ENCODE measurements around the gene NEK4. TPM values are rescaled to one million over a fixed set of nuclear protein-coding genes. Genes with fewer than 3 reads are reported as not detected.
"Not testable (repeated sequence)": the region's sequence is repeated elsewhere in the genome, so short reads cannot be mapped to it uniquely, and the experiment has no call there.

Gene NEK4
- total RNA-seq, 1 donor from 2014 or later: 21.1 TPM

GRCh38 chr3:52731590-52731989 lies 39.1 kb downstream of the NEK4 start:
- no peak for DNase-seq

GRCh38 chr3:52730681-52731080 lies 40.1 kb downstream of the NEK4 start:
- no peak for DNase-seq

DNA sequence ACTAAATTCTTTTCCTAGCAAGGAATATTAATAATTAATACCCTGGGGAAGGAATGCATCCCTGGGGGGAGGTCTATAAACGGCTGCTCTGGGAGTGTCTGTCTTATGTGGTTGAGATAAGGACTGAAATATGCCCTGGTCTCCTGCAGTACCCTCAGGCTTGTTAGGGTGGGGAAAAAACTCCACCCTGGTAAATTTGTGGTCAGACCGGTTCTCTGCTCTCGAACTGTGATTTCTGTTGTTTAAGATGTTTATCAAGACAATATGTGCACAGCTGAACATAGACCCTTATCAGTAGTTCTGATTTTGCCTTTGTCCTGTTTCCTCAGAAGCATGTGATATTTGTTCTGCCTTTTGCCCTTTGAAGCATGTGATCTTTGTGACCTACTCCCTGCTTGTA lies 42.0 kb downstream of the NEK4 start:
- not testable (repeated sequence) for DNase-seq

GRCh38 chr3:52724511-52724910 lies 46.2 kb downstream of the NEK4 start:
- DNase-seq: no peak

DNA sequence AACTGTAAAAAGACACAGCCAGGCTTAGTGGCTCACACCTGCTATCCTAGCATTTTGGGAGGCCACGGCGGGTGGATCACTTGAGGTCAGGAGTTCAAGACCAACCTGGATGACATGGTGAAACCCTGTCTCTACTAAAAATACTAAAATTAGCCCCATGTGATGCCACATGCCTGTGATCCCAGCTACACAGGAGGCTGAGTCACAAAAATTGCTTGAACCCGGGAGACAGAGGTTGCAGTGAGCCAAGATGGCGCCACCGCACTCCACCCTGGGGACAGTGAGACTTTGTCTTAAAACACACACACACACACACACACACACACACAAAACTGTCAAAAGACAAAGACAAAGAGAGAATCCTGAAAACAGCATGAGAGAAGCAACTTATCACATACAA lies 46.8 kb downstream of the NEK4 start:
- DNase-seq: no peak

DNA sequence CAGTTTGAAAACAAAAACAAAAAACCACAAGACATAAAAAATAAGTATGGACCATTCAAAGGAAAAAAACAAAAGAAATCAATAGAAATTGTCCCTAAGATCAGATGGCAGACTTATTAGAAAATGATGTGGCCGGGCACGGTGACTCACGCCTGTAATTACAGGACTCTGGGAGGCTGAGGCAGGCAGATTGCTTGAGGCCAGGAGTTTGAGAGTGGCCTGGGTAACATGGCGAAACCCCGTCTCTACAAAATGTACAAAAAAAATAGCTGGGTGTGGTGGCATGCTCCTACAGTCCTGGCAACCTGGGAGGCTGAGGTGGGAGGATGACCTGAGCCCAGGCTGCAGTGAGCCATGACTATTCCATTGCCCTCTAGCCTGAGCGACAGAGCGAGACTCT lies 48.2 kb downstream of the NEK4 start:
- no peak for DNase-seq

DNA sequence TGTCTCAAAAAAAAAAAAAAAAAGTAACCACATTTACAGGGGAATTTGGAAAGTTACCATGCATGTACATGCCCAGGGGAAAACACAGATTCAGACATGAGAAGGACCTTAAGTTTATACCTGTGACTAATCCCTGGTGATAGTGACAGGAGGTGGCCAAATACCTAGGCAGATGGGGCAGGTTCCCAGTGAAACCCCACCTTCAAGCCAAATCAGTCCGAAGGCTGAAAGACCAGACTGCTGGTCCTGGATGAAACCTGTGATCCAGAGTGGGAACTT lies 49.1 kb downstream of the NEK4 start:
- DNase-seq: no peak

DNA sequence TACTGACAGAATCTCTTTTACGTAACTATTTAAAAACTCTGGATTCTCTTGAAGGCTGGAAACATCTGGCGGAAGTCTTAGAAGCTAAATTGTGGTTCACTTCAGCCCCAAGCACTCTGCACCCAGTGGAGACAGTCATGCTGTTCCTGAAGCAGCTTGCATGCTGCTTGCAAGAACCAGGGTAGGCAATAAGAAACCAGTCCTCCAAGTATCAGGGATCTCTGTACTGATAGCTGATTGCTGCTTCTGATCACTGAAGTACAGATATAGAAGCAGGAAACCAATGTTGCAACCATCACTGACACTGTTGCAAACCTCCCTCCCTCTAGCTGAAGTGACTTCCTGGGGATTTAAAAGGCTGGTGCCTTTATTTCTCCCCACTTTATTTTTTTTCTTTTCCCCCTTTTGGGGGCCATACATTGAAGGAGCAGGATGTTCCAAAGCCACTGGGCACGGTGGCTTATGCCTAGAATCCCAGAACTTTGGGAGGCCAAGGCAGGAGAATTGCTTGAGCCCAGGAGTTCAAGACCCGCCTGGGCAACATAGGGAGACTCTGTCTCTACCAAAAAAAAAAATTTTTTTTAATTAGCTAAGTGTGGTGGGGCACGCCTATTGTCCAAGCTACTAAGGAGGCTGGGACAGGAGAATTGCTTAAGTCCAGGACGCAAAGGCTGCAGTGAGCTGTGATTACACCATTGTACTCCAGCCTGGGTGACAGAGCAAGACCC lies 49.6 kb downstream of the NEK4 start:
- DNase-seq: no peak

DNA sequence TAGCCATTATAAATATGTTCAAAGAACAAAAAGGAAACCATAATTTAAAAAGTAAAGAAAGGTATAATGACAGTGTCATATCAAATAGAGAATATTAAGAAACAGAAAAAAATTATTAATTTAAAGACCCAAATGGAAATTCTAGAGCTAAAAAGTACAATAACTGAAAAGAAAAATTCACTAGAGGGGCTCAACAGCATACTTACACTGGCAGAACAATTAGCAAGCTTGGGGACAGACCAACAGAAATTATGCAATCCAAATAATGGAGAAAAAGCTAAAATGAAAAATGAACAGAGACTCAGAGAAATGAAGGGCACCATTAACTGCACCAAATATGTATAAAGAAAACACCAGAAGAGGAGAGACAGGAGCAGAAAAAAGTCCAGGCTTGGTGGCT lies 51.1 kb downstream of the NEK4 start:
- no peak for DNase-seq

DNA sequence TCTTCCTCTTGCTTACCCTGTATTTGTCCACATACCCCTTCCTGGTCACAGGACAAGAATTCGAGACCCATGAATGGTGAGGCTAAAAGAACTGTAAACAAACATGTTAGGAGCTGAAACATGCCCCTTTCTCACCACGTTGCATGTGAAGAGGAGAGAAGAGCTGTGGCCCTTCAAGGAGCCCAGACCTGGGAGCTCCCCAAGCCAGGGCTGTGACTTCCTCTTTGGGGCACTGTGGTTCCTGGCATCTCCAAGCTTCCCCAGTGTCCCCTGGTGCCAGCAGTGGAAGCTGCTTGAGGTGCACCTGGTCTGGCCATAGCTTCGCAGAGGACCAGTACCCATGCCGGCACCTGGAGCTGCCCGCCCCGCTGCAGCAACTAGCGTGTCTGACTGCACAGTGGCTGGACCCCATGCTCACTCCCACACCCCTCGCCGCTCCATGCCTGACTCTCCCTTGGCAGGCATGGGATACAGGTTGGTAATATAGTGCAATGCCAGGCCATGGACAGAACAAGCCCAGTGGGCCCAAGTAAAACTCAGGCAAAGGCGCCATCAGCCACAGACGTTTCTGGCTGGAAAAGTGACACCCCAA lies 54.9 kb downstream of the NEK4 start:
- no peak for DNase-seq

DNA sequence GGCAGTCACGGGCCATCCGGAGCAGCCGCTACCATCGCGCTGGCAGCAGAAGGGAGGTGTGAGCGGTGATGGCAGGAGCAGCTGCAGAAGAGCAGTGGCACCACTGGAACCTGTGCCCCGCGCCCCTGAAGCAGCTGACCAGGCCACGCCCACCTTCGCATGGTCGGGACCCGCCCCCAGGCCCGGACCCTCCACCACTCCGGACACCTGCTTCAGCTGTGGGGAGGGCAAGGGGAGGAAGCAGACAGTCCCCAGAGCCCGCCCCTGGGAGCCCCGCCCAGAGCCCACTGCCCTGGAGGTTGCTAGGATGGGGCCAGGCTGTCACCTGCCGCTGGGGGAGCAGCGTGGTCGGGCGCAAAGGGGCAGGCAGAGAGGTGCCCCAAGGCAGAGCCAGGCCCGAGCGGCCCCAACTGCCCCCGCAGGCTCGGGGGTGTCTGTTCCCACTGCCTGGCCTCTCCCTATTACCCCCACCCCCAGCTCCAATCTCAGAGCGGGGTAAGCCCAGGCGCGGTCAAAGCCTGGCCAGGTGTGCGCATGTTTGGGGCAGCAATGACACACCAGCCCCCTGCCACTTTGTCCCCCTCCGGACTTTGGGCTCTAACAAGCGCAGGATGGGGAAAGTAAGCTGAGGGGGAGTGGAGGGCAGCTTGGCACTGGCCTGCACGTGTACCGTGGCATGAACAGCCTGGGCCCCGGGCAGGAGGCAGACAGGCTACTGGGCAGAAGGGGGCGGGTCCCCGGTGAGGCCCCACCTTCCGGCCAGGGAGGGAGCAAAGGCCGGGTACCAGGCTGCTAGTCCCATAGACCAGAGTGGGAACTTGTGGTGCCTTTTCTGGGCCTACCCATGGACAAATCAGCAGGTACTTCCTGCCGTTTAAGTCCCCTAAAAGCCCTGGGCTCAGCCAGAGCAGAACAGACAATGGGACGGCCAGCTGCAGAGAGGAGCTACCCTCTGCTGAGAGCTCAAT lies 56.1 kb downstream of the NEK4 start:
- peak; percentile 72 for DNase-seq

- DNase-seq: no peak
Observed at GRCh38 chr3:52712291-52713212, 58.2 kb downstream of the NEK4 start.

- DNase-seq: no peak
Observed at GRCh38 chr3:52710512-52710911, 60.2 kb downstream of the NEK4 start.

DNA sequence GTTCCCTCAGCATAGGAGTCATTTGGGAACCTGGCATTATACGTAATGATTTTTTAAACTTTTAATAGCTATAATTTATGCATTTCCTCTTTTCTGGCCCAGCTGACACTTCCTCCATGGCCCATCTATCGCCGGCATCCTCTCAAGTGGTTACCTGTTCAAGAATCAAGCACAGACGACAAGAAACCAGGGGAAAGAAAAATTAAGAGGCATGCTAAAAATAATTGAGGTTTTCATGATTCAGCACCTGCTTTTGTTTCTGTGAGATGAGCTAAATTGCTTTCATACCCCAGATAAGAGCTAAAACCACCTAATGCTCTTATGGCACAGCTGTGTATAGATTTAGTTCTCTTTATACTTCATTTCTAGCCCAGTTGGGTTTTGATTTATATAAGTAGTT lies 63.2 kb downstream of the NEK4 start:
- DNase-seq: no peak

GRCh38 chr3:52705688-52706686 lies 64.8 kb downstream of the NEK4 start, which contains the start of the genes GLT8D1 and SPCS1:
Gene GLT8D1, minus strand, starts transcription at chr3:52705791. Its CDS starts 5,331 bp downstream, at chr3:52700460.
Gene SPCS1, plus strand, starts transcription at chr3:52706106. Its CDS starts 141 bp downstream, at chr3:52706247.
- DNase-seq: peak; percentile 93

DNA sequence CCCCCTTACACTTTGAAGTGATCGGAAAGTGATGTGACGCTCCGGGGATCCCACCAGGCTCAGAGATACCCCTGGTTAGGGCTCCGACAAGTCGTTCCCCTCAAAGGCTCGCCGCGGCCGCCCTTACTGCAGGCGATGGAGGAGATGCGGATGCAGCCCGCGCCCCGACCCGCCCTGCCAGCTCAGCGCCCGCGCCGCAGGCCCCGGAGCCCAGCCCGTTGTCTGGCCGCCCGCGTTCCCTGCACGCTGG lies 65.4 kb downstream of the NEK4 start:
- DNase-seq: no peak

DNA sequence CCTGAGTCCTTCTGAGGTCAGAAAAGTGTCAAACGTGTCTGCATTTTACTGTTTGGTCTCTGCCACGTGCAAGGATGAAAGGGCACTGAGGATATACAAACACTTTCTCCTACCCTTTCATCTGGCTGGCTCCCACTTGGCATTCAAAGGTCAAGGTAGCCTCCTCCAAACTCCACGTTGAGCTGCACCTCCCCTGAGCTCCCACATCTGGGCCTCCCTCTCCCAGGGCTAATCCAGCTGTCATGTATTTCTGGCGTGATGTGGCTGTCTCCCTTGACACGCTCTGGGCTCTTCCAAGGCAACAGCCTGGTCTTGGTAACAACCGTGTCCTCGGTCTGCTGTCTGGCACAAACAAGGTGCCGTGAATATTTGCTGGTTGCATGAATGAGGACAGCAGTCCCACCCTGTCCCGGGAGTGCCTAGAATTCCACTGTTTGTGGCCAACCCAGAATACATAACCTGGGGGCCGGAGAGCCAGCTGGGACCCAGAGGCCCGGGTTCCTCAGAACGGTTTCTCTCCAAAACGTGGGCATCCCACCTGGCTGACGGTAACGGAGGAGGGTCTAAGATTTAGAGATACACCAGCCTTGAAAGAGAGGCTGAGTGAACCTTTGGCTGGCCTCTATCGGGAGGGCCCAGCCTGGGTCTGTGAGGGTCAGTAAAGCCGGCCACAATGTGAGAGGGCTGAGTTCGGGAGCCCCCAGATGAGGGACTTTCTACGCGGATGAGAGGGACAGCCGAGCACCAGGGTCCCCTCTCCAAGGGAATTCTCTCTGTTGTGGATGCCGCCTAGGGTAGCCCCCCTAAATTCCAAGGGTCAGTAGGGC lies 65.9 kb downstream of the NEK4 start:
- peak; percentile 42 for DNase-seq

DNA sequence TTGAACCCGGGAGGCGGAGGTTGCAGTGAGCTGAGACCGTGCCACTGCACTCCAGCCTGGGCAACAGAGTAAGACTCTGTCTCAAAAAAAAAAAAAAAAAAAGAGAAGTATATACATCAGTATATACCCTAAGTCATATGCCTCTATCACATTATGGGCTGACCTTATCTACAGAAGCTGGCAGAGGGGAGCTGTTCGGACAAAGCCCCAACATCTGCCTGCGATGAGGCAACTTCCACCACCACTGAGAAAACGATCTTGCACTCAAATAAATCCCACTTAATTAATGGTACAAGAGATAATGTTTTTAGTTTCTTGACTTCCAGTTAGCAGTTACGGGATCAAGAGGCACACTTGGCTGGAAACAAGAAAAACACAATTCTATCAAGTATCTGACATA lies 67.4 kb downstream of the NEK4 start:
- no peak for DNase-seq

- no peak for DNase-seq
Observed at GRCh38 chr3:52697632-52697965, 73.1 kb downstream of the NEK4 start.

Data from tongue (tissue), 2 donors.